CD4-positive, alpha-beta T cell treated with Interferon gamma for 1 hour (primary cell): ENCODE measurements around the gene MAPRE2.

Source experiments
- DNase-seq: peaks from one replicate; pipeline ENCODE4 v3.0.0-alpha.2; 2020

The MAPRE2 gene

GRCh38 chr18:35186291-35187034, 145.2 kb downstream of the MAPRE2 start:
- no peak for DNase-seq

- DNase-seq, result no peak
These were observed 148.3 kb downstream of the MAPRE2 start for GRCh38 chr18:35189510-35189909.

- DNase-seq, result no peak
These were observed 149.9 kb downstream of the MAPRE2 start for GRCh38 chr18:35190948-35191697.

GRCh38 chr18:35191698-35192025, 150.4 kb downstream of the MAPRE2 start:
- DNase-seq, result no peak

- DNase-seq, result no peak
These were observed 151.2 kb downstream of the MAPRE2 start for GRCh38 chr18:35192415-35192814.
